Ascending aorta (tissue), 2 donors: ENCODE results near the gene NOBOX. TPM values are rescaled to one million over a fixed set of nuclear protein-coding genes. Genes with fewer than 3 reads are reported as not detected.

Source experiments
- DNase-seq, 2 donors: peaks; one replicate each; pipeline ENCODE4 v3.0.0-alpha.2; 2019; ENCODE audit warnings: low spot score in 2 of 2
- H3K27ac ChIP-seq, 2 donors: fragments of 200-600 bp; sonication (generic); one replicate each; pipeline ENCODE4 v1.5.1; 2016 to 2017; ENCODE audit warnings: mild to moderate bottlenecking in 1 of 2
- H3K27me3 ChIP-seq: fragments of 200-600 bp; sonication (generic); one replicate; pipeline ENCODE4 v1.5.1; 2017
- H3K36me3 ChIP-seq, 2 donors: fragments of 200-600 bp; sonication (generic); one replicate each; pipeline ENCODE4 v1.5.1; 2016
- H3K4me1 ChIP-seq, 2 donors: fragments of 200-600 bp; sonication (generic); one replicate each; pipeline ENCODE4 v1.5.1; 2016 to 2017; ENCODE audit warnings: mild to moderate bottlenecking in 1 of 2
- H3K4me3 ChIP-seq, 2 donors: fragments of 200-600 bp; sonication (generic); one replicate each; pipeline ENCODE4 v1.5.1; 2016 to 2017; ENCODE audit warnings: mild to moderate bottlenecking in 1 of 2
- H3K9me3 ChIP-seq, 2 donors: fragments of 200-600 bp; sonication (generic); one replicate each; pipeline ENCODE4 v1.5.1; 2016
- intact Hi-C: fragments of 100-400 bp; cut with DNase I; formaldehyde crosslinking; loops from one replicate; pipeline ENCODE4 v1.15.1; 2023
- total RNA-seq: library from RNA; depleted of rRNA; stranded (reverse); fragments of >200 nt; gene quantifications from one replicate; pipeline ENCODE4 v1.1.0, GENCODE V29; 2016
- TF ChIP-seq, protein P1 (sequence below), 3 experiments: fragments of 200-600 bp in 2 of 3; fragments of 450-650 bp in 1 of 3; sonication (generic) in 2 of 3; IDR thresholded peaks; one replicate each; pipeline ENCODE4 v1.5.1; 2016 to 2019; ENCODE audit warnings: antibody characterized with exemption in 3 of 3, mild to moderate bottlenecking in 1 of 3, moderate library complexity in 1 of 3

The NOBOX gene
- total RNA-seq, 1 donor from 2014 or later, result not detected

- H3K27ac ChIP-seq, result no peak overlapping the region
- H3K4me1 ChIP-seq, result no peaks in the 10 kb centered on the region
- TF ChIP-seq, protein P1, sequence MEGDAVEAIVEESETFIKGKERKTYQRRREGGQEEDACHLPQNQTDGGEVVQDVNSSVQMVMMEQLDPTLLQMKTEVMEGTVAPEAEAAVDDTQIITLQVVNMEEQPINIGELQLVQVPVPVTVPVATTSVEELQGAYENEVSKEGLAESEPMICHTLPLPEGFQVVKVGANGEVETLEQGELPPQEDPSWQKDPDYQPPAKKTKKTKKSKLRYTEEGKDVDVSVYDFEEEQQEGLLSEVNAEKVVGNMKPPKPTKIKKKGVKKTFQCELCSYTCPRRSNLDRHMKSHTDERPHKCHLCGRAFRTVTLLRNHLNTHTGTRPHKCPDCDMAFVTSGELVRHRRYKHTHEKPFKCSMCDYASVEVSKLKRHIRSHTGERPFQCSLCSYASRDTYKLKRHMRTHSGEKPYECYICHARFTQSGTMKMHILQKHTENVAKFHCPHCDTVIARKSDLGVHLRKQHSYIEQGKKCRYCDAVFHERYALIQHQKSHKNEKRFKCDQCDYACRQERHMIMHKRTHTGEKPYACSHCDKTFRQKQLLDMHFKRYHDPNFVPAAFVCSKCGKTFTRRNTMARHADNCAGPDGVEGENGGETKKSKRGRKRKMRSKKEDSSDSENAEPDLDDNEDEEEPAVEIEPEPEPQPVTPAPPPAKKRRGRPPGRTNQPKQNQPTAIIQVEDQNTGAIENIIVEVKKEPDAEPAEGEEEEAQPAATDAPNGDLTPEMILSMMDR (IDR thresholded peaks at IDR 0.05), result no peak
- H3K36me3 ChIP-seq, result no peaks in the 10 kb centered on the region
- no peak overlapping the region for H3K4me3 ChIP-seq
- H3K27me3 ChIP-seq, result no peaks in the 10 kb centered on the region
- H3K9me3 ChIP-seq, result no peaks in the 10 kb centered on the region
- intact Hi-C loops, result no loop called here
- DNase-seq, result no peak
Observed at GRCh38 chr7:144415858-144416257, 12.4 kb upstream of the NOBOX start.

DNA sequence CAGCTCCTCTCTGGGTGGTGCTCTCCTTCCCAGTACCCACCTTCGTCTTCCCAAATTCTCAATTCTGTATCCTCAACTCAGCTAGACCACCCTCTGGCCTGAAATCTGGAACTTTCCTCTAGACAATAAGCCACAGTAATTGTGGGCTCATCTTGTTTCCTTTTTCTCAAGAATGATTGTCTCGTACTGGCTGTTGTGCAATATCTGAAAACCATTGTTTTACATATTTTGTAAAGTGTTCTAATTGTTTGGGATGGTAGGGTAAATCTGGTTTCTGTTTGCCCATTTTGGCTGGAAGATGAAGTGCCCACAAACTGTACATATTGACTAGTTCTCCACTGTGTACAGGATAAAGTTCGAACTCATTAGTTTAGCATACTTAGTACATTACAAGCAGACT lies 11.3 kb upstream of the NOBOX start:
- intact Hi-C loops, result no loop called here
- Histone ChIP-seq H3K27me3 (no peaks in the 10 kb centered on the region), H3K36me3 (no peaks in the 10 kb centered on the region), H3K4me3 (no peak overlapping the region), H3K4me1 (no peaks in the 10 kb centered on the region), H3K9me3 (no peaks in the 10 kb centered on the region), H3K27ac (no peak overlapping the region)
- DNase-seq, result no peak
- TF ChIP-seq, protein P1 (IDR thresholded peaks at IDR 0.05), result no peak

GRCh38 chr7:144410441-144410840 lies 6.9 kb upstream of the NOBOX start:
- intact Hi-C loops, result no loop called here
- Histone ChIP-seq H3K27ac (no peak overlapping the region), H3K4me1 (no peaks in the 10 kb centered on the region), H3K36me3 (no peaks in the 10 kb centered on the region), H3K4me3 (no peak overlapping the region), H3K9me3 (no peaks in the 10 kb centered on the region), H3K27me3 (no peaks in the 10 kb centered on the region)
- no peak for DNase-seq
- TF ChIP-seq, protein P1 (IDR thresholded peaks at IDR 0.05), result no peak

DNA sequence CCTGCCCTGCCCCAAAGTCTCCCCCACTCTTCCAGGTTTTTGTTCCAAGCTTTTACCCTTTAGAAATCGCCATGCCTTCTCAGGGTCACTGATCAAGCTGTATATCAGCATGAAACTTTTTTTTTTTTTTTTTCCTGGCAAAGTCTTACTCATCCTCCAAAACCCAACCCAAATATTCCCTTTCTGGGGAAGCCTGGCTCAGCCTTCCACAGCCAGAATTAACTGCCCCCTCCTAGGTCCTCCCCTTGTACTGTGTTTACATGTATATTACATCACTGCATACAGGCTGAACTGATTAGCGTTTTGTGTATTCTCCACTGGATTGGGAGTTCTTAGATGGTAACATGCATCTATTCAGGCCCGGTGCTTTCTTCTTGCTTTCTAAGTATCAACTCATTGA lies 4.6 kb upstream of the NOBOX start:
- TF ChIP-seq, protein P1 (IDR thresholded peaks at IDR 0.05), result no peak
- Histone ChIP-seq H3K4me1 (no peaks in the 10 kb centered on the region), H3K36me3 (no peaks in the 10 kb centered on the region), H3K27ac (no peak overlapping the region), H3K9me3 (no peaks in the 10 kb centered on the region), H3K4me3 (no peak overlapping the region), H3K27me3 (no peaks in the 10 kb centered on the region)
- DNase-seq, result no peak
- intact Hi-C loops, result loop anchor here (2.0 kb wide), 1 partner anchor 21 kb away; no protein-coding TSS in a partner anchor

DNA sequence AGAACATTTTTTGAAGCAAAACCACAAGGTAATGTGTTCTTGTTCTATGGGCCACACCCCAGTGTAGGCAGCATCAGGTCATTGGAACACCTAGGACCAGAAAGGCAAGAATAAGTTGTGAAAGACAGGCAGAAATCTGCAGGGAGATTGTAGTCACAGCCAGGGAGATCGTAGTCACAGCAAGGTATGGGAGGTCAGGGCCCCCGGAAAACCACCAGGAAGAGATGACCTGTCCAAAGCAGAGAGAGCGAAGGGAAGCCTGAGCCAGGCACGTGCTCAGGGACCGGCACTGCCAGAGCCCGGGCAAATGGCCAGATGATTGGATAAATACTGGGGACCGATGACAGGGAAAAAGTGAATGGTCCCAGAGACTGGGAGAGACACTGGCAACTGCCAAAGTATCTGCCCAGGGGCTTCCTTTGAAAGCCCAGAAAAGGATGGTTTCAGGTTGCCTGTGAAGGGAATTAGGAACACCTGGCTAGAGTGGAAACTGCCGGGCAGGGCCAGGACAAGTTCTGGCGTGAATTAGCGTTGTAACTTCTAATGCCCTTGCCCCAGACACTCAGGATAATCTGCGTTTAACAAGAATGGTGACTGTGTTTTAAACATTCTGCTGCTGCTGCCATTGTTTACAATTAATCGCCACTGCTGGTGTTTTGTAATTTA lies 3.9 kb upstream of the NOBOX start:
- Histone ChIP-seq H3K4me3 (no peak overlapping the region), H3K27ac (no peak overlapping the region), H3K4me1 (no peaks in the 10 kb centered on the region), H3K36me3 (no peaks in the 10 kb centered on the region), H3K27me3 (no peaks in the 10 kb centered on the region), H3K9me3 (no peaks in the 10 kb centered on the region)
- intact Hi-C loops, result no loop called here
- DNase-seq, result no peak
- TF ChIP-seq, protein P1 (IDR thresholded peaks at IDR 0.05), result no peak

DNA sequence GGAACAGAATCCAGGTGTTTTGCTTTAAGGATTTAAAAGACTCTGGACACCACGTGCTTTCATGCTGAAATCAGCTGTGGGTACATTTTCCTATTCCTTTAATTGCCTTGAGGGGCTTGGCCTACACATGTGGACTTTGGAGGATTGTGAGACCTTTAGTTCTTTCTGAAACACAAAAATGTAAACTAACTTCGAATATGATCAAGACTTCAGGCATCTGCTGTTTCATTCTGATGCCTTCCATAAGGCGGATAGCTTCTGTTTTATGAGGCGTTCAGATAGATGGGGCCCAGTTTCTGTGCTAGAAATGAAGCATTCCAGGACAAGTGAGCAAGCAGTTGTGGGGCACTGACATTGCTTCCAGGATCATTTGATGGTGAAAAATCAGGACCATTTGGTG lies 1.5 kb upstream of the NOBOX start:
- TF ChIP-seq, protein P1 (IDR thresholded peaks at IDR 0.05), result no peak
- Histone ChIP-seq H3K27ac (no peak overlapping the region), H3K4me3 (no peak overlapping the region), H3K36me3 (no peaks in the 10 kb centered on the region), H3K9me3 (no peaks in the 10 kb centered on the region), H3K27me3 (no peaks in the 10 kb centered on the region), H3K4me1 (no peaks in the 10 kb centered on the region)
- DNase-seq, result no peak
- intact Hi-C loops, result no loop called here
